GM12878 (cell line): Measurements from ENCODE around the gene SLC4A2.

ENCODE experiments used
- EZH2 ChIP-seq: IDR thresholded peaks from 2 replicates; pipeline ENCODE4 v1.6.1; 2012; ENCODE audit warnings: low read depth, mild to moderate bottlenecking, control low read depth, inconsistent platforms, low read length, borderline replicate concordance; ENCODE audit not compliant: control insufficient read depth
- FOXM1 ChIP-seq: IDR thresholded peaks from 2 replicates; pipeline ENCODE4 v1.6.1; 2012; ENCODE audit warnings: low read depth, mild to moderate bottlenecking, inconsistent platforms, low read length, moderate library complexity
- POLR2AphosphoS5 ChIP-seq: IDR thresholded peaks from 2 replicates; pipeline ENCODE4 v1.6.1; 2011; ENCODE audit warnings: mild to moderate bottlenecking, low read length, inconsistent platforms
- RFX5 ChIP-seq: IDR thresholded peaks from 2 replicates; pipeline ENCODE4 v1.6.1; 2011; ENCODE audit warnings: low read depth, low read length, improper control_type of control experiment
- ZZZ3 ChIP-seq: IDR thresholded peaks from 2 replicates; pipeline ENCODE4 v1.6.1; 2011; ENCODE audit warnings: low read depth; ENCODE audit not compliant: control insufficient read depth, insufficient read length
- TF ChIP-seq, protein P1 (sequence below), 3 experiments: IDR thresholded peaks in 2 of 3; conservative IDR thresholded peaks in 1 of 3; 2 replicates each; pipeline ENCODE4 v1.5.1; 2011; ENCODE audit warnings: low read depth in 3 of 3, low read length in 3 of 3, mild to moderate bottlenecking in 3 of 3, control low read depth in 2 of 3, moderate library complexity in 2 of 3, inconsistent platforms in 1 of 3, mixed read lengths in 1 of 3; ENCODE audit not compliant: control insufficient read depth in 2 of 3, insufficient read depth in 1 of 3; ENCODE audit errors: extremely low read depth in 1 of 3
- TF ChIP-seq, protein P2 (sequence below): IDR thresholded peaks from 2 replicates; pipeline ENCODE4 v1.6.1; 2012; ENCODE audit warnings: low read depth, low read length, improper control_type of control experiment
- TF ChIP-seq, protein P3 (sequence below): fragments of 450-650 bp; IDR thresholded peaks from 2 replicates; pipeline ENCODE4 v1.6.1; 2014; ENCODE audit warnings: mild to moderate bottlenecking

DNA sequence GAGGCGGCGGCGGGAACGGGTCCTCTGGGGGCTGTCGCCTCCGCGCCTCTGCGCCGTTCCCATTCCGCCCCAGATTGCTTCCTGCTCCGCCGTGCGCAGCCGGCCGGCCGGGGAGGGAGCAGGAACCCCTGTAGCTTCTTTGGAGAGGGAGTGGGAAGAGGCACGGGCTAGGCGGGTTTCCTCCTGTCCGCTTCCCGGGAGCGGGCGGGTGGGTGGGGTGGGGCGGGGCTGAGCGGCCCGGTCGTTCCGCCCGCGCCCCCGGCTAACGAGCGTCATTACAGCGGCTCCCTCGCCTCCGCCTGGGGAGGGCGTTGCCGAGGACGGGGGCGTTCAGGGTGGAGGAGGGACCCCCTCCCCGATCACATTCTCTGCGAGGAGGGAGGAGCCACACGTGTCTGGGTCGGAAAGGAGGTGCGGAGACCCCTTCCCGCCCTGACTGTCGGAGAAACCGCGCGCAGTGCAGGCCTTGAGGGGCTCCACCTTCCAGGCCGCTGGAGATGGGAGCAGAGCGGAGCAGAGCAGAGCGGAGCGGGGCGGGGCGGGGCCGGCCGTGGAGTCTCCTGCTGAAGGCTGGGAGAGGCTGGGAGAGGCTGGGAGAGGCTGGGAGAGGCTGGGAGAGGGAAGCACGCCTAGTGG lies 66.6 kb downstream of the SLC4A2 start:
- TF ChIP-seq, protein P1, sequence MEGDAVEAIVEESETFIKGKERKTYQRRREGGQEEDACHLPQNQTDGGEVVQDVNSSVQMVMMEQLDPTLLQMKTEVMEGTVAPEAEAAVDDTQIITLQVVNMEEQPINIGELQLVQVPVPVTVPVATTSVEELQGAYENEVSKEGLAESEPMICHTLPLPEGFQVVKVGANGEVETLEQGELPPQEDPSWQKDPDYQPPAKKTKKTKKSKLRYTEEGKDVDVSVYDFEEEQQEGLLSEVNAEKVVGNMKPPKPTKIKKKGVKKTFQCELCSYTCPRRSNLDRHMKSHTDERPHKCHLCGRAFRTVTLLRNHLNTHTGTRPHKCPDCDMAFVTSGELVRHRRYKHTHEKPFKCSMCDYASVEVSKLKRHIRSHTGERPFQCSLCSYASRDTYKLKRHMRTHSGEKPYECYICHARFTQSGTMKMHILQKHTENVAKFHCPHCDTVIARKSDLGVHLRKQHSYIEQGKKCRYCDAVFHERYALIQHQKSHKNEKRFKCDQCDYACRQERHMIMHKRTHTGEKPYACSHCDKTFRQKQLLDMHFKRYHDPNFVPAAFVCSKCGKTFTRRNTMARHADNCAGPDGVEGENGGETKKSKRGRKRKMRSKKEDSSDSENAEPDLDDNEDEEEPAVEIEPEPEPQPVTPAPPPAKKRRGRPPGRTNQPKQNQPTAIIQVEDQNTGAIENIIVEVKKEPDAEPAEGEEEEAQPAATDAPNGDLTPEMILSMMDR (IDR thresholded peaks at IDR 0.05 in 2 of 3, conservative IDR thresholded peaks at IDR 0.05 in 1 of 3; ENCODE audit: control insufficient read depth in 2 of 3, extremely low read depth in 1 of 3, insufficient read depth in 1 of 3, low read depth in 3 of 3, low read length in 3 of 3), result no peak
- TF ChIP-seq, protein P2, sequence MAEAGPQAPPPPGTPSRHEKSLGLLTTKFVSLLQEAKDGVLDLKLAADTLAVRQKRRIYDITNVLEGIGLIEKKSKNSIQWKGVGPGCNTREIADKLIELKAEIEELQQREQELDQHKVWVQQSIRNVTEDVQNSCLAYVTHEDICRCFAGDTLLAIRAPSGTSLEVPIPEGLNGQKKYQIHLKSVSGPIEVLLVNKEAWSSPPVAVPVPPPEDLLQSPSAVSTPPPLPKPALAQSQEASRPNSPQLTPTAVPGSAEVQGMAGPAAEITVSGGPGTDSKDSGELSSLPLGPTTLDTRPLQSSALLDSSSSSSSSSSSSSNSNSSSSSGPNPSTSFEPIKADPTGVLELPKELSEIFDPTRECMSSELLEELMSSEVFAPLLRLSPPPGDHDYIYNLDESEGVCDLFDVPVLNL, result no peak
- TF ChIP-seq, protein P3, sequence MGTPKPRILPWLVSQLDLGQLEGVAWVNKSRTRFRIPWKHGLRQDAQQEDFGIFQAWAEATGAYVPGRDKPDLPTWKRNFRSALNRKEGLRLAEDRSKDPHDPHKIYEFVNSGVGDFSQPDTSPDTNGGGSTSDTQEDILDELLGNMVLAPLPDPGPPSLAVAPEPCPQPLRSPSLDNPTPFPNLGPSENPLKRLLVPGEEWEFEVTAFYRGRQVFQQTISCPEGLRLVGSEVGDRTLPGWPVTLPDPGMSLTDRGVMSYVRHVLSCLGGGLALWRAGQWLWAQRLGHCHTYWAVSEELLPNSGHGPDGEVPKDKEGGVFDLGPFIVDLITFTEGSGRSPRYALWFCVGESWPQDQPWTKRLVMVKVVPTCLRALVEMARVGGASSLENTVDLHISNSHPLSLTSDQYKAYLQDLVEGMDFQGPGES, result no peak
- TF ChIP-seq RFX5, result no peak
- TF ChIP-seq ZZZ3, result no peak
- TF ChIP-seq FOXM1, result no peak
- TF ChIP-seq EZH2, result no peak
- TF ChIP-seq POLR2AphosphoS5, result no peak
